Fibroblast of mammary gland (primary cell): ENCODE measurements around the gene VGLL2.

Experiments used
- DNase-seq: peaks from one replicate; pipeline ENCODE4 v3.0.0-alpha.2; 2010; ENCODE audit warnings: low read depth
- H3K4me3 ChIP-seq: 2 replicates; pipeline ENCODE4 v1.5.1; 2011; ENCODE audit warnings: low read depth, mild to moderate bottlenecking, low read length, moderate library complexity; ENCODE audit not compliant: control insufficient read depth
- TF ChIP-seq, protein P1 (sequence below): conservative IDR thresholded peaks from 2 replicates; pipeline ENCODE4 v1.5.1; 2011; ENCODE audit warnings: low read depth, low read length, inconsistent platforms; ENCODE audit not compliant: control insufficient read depth, insufficient read depth

The VGLL2 gene

DNA sequence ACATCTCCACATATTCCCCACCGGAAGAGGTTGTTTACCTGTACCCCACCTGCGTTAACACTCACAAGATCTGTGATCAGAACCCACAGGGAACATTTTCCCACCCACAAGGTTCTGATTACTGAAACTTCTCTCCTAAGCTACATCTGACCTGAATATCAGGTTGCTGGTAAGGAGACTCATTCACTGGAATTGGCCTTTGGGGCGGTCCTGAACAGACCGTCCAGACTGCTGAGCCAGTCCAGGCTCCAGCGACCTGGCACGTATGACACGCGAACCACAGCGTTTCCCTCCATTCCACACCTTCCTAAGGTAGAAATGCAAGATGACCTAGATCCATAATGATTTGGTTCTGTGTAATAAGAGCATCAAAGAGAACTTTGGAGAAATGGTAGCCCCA, 9.8 kb downstream of the VGLL2 start:
- H3K4me3 ChIP-seq = no peak overlapping the region
- no peak for DNase-seq
- TF ChIP-seq, protein P1, sequence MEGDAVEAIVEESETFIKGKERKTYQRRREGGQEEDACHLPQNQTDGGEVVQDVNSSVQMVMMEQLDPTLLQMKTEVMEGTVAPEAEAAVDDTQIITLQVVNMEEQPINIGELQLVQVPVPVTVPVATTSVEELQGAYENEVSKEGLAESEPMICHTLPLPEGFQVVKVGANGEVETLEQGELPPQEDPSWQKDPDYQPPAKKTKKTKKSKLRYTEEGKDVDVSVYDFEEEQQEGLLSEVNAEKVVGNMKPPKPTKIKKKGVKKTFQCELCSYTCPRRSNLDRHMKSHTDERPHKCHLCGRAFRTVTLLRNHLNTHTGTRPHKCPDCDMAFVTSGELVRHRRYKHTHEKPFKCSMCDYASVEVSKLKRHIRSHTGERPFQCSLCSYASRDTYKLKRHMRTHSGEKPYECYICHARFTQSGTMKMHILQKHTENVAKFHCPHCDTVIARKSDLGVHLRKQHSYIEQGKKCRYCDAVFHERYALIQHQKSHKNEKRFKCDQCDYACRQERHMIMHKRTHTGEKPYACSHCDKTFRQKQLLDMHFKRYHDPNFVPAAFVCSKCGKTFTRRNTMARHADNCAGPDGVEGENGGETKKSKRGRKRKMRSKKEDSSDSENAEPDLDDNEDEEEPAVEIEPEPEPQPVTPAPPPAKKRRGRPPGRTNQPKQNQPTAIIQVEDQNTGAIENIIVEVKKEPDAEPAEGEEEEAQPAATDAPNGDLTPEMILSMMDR = no peak

- DNase-seq = no peak
- H3K4me3 ChIP-seq = no peak overlapping the region
- TF ChIP-seq, protein P1 = no peak
These were observed 10.4 kb downstream of the VGLL2 start for GRCh38 chr6:117275711-117276110.

GRCh38 chr6:117276778-117277316, 11.5 kb downstream of the VGLL2 start:
- TF ChIP-seq, protein P1 = no peak
- no peak for DNase-seq
- H3K4me3 ChIP-seq = no peak overlapping the region

- peak; percentile 17 for DNase-seq
- H3K4me3 ChIP-seq = no peak overlapping the region
- TF ChIP-seq, protein P1 = peak; percentile 42
These were observed 15.6 kb downstream of the VGLL2 start for GRCh38 chr6:117280922-117281321.

DNA sequence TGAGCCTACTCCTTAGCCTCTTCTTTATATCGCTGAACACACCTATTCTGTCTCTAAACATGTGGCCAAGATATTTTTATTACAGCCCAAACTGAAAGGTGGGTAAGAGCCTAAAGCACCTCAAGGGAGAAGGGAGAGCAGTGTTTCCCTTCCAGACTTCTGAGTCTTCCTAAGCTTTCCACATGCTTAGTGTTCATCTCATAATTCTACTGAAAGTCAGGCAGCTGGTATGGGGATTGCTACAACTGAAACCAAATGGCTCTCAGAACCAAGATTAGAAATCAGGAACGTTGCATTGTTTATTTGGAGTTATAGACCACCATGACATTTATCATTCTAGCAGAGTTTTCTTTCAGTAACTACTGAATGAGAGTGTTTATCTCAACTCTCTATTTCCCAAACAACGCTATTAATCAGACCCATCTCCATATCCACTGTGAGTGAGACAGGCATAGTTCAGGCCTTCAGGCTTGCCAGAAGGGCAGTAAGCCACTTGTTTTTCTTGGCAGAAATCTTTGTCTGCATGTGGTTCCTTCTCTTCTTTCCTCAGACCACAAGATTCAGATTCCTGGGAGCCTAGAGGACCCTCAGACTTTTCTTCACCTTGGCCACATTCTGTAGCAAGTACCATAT, 22.8 kb downstream of the VGLL2 start:
- DNase-seq = no peak
- TF ChIP-seq, protein P1 = no peak

DNA sequence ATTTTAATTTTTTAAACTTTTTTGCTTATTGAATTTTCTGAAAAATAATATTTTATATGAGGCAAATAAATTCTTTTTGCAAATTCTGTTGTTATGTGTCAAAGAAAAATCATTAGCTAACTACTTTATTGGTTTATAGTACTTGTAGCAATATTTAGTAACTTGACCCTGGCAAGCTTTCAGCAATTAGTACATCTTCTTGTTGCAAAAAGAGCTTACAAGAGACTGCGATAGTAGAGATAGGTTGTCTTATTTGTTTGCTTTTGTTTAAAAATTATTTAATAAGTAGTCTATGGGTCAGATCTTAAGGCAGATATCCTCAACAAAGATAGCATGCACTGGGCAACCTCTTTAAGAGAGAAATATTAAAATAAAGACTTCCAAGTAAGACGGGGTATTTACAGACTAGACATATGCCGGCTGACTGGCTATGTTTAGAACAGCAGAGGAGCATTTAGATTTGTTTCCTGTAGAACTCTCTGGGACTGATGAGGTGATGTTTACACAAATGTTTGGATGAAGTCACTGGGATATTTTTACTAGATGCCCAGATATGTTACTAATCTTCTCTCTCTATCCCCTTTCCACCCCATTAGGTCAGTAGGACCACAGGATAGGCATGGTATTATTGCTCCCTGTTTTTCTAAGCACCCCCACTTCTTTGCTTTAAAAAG, 25.0 kb downstream of the VGLL2 start:
- no peak for DNase-seq
- TF ChIP-seq, protein P1 = no peak

More for the DNA sequence above, 22.8 kb downstream of the VGLL2 start:
- no peak overlapping the region for H3K4me3 ChIP-seq

More for the DNA sequence above, 25.0 kb downstream of the VGLL2 start:
- H3K4me3 ChIP-seq = no peak overlapping the region
